Breast epithelium (tissue), 3 donors: ENCODE data around the gene PUS3.
"Not testable (repeated sequence)": the region's sequence is repeated elsewhere in the genome, so short reads cannot be mapped to it uniquely, and the experiment has no call there.

ENCODE experiments used
- POLR2A ChIP-seq: fragments of 450-650 bp; IDR thresholded peaks from one replicate; pipeline ENCODE4 v1.6.1; 2016; ENCODE audit warnings: antibody characterized with exemption, mild to moderate bottlenecking, moderate library complexity
- POLR2AphosphoS5 ChIP-seq, 3 donors: sonication (generic); formaldehyde crosslinking; IDR thresholded peaks; one replicate each; pipeline ENCODE4 v1.6.1; 2017; ENCODE audit warnings: antibody characterized with exemption in 3 of 3
- TF ChIP-seq, protein P1 (sequence below), 3 donors: fragments of 450-650 bp; IDR thresholded peaks; one replicate each; pipeline ENCODE4 v1.5.1; 2016 to 2017; ENCODE audit warnings: antibody characterized with exemption in 3 of 3, mild to moderate bottlenecking in 3 of 3, moderate library complexity in 3 of 3

DNA sequence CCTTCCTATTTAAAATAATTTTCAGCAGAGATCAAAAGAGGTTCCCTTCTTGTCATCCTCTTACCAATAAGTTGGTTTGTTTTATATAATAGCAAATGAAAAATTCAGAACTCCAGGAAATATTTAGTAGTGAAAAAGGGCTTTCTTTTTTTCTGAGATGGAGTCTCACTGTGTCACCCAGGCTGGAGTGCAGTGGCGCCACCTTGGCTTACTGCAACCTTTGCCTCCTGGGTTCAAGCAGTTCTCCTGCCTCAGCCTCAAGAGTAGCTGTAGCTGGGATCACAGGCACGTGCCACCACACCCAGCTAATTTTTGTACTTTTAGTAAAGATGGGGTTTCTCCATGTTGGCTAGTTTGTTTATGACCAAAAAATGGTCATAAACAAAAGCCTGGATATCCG is 11.6 kb upstream of the PUS3 start:
- TF ChIP-seq, protein P1, sequence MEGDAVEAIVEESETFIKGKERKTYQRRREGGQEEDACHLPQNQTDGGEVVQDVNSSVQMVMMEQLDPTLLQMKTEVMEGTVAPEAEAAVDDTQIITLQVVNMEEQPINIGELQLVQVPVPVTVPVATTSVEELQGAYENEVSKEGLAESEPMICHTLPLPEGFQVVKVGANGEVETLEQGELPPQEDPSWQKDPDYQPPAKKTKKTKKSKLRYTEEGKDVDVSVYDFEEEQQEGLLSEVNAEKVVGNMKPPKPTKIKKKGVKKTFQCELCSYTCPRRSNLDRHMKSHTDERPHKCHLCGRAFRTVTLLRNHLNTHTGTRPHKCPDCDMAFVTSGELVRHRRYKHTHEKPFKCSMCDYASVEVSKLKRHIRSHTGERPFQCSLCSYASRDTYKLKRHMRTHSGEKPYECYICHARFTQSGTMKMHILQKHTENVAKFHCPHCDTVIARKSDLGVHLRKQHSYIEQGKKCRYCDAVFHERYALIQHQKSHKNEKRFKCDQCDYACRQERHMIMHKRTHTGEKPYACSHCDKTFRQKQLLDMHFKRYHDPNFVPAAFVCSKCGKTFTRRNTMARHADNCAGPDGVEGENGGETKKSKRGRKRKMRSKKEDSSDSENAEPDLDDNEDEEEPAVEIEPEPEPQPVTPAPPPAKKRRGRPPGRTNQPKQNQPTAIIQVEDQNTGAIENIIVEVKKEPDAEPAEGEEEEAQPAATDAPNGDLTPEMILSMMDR (IDR thresholded peaks at IDR 0.05) = not testable (repeated sequence)
- TF ChIP-seq POLR2A; POLR2AphosphoS5 (IDR thresholded peaks at IDR 0.05): not testable (repeated sequence)
